NCI-H1048 (cell line): ENCODE results near the gene WAC.
"Not testable (repeated sequence)": the region's sequence is repeated elsewhere in the genome, so short reads cannot be mapped to it uniquely, and the experiment has no call there.

ENCODE experiments used
- DNase-seq: peaks from one replicate; lab custom pipeline; 2025; lab: John Stamatoyannopoulos, UW

WAC gene

GRCh38 chr10:28569506-28570159 is 36.7 kb downstream of the WAC start:
- DNase-seq, result no peak

GRCh38 chr10:28570598-28570997 is 37.7 kb downstream of the WAC start:
- no peak for DNase-seq

DNA sequence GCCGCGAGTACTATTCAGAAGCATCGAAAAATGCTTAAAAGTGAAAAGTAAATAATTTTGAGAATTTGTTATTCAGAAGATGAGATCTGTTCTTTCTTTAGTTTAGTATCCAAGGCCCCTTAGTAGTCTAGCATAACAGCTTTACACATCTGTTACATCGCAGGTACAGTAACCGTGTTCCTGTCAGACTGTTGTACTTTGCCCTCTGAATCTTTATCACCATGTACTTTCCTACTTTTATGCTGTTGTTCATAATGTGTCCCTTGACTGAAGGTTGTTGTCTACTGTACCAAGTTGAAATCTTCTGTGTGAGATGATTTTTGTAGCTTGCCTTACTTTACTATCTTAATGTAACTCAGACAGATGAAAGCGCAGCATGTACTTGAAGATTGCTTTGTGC is 38.3 kb downstream of the WAC start:
- DNase-seq, result no peak

GRCh38 chr10:28574214-28574613 is 41.3 kb downstream of the WAC start:
- not testable (repeated sequence) for DNase-seq

- DNase-seq, result no peak
These were observed 42.9 kb downstream of the WAC start for GRCh38 chr10:28575852-28576251.

DNA sequence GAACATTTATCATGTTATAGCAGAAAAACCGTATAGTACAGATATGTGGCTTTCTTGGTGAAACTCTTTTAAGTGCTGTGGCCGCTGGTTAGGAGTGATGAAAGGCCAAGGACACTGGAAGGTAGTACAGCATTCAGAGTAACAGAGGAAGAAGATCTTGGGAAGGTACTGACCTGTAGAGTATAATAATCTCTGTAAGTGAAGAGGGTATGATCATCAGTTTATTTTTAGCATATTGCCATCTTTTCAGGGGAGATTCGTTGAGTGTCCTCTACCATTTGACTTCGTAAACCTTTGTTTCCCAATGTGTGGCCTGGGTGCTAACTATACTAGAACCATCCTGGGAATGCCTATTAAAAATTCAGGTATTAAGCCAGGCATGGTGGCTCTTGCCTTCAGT is 44.6 kb downstream of the WAC start:
- DNase-seq, result no peak

- DNase-seq, result no peak
These were observed 45.5 kb downstream of the WAC start for GRCh38 chr10:28578454-28578853.

DNA sequence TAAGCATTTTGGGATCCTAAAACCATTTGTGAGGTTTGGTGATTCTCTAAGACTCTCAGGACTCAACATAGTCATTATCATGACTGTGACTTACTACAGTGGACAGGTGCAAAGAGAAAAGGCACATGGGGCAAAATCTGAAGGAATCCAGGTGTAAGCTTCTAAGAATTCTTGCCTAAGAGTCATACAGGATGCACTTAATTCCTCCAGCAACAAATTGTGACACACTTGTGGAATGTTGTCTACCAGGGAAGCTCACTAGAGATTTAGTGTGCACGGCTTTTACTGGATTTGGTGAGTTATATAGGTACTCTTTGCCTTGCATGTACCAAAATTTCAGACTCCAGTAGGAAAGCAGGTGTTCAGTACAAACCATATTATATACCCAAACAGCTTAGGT is 47.9 kb downstream of the WAC start:
- DNase-seq, result no peak

- no peak for DNase-seq
These were observed 49.0 kb downstream of the WAC start for GRCh38 chr10:28581916-28582315.

- no peak for DNase-seq
These were observed 52.2 kb downstream of the WAC start for GRCh38 chr10:28585076-28585475.

DNA sequence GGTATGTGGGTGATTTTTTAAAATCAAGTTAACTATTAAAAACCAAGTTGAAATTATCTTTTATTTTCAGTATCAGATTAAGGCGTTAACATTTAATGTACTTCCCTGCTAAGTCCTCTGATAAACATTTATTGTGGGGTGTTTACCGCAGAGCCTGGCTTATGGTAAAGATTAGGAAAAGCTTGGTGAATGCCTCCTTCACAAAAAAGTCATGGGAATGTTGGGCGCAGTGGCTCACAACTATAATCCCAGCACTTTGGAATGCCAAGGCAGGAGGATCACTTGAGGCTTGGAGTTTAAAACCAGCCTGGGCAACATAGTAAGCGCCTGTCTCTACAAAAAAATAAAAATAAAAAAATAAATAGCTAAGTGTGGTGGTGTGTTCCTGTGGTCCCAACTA is 53.3 kb downstream of the WAC start:
- no peak for DNase-seq

DNA sequence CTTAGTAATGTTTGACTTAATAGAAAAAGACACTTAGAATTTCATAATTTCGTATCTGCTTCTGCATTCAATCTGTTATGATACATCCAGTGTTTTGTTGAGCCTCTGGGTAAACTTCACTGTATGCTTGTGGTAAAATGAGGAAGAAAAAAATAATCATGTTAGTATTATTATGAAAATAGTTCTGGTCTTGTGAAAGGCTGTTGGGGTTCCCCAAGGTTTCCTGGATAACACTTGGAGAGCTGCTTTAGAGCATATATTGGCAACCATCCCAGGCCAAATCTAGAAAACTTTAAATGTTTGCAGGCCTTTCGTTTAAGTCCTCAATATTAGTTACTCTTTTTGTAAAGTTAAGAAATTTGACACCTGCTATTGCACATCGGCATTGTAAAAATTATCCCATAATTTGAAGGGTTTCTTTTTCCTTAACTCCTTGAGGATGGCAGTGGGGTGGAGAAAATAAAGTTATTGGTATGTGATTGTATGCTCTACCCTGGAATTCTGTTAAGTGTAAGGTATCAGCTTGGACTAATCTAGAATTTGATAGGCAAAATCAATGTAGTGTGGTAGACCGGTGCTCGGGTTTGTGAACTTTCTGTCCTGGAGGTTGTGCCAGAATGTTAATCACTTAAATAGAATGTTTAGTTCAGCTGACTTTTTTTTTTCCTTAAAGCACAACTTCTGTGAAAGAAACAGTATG is 54.5 kb downstream of the WAC start:
- no peak for DNase-seq

DNA sequence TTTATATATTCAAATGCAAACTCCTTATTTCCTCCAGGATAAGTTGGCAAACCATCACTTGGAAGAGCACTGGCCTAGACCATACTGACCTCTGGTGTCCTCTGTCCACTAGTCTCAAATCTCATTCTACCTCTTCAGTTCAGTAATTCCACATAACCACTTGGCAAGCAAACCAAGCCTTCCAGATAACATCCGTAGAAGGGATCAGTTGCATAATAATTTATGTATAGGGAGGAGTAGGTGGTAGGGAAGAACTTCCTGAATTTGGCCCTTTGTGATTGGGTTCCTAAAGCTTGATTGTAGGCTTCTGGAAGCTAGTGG is 55.0 kb downstream of the WAC start:
- no peak for DNase-seq

DNA sequence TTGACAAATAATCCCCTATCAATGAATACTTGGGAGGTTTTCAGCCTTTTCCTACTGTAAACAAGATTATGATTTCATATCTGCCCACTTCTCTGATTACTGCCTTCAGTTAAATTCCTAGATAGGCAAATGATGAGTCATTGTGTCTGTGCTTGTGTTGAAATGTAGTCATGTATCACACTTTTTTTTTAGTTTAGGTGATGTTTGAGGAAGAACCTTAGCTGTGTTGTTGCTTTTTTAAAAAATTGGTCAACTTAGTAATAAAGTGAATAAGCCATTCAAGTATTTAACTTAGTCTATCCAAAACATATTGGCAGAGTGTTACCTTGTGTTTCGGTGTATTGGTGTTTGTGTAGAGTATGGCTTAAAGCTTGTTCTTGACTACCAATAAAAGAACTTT is 60.0 kb downstream of the WAC start:
- no peak for DNase-seq

- no peak for DNase-seq
These were observed 60.9 kb downstream of the WAC start for GRCh38 chr10:28593811-28594210.

DNA sequence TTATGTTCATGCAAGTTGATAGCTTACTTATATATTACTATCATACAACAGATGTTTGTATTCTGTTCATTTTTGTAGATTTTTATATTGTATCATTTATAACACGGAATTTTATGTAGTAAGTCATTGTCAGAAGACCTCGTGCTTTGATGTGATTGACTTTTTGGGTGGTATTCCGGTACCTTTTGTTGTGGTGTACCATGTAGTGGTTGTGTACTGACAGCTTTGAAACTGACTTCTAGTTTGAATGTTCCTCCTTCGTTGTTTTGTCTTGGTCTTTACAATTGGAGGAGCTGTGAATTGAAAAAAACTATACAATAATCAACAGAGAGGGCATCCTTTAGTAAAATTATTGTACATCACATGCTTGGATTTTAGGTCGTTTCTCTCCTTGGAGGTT is 61.5 kb downstream of the WAC start:
- no peak for DNase-seq

DNA sequence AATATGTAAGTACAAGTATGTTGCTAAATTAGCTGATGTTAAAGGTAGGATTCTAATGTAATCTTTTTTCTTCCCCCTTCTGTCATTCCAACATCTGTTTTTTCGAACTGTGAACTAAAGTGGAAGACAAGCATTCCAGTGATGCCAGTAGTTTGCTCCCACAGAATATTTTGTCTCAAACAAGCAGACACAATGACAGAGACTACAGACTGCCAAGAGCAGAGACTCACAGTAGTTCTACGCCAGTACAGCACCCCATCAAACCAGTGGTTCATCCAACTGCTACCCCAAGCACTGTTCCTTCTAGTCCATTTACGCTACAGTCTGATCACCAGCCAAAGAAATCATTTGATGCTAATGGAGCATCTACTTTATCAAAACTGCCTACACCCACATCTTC is 62.7 kb downstream of the WAC start:
- DNase-seq, result no peak

DNA sequence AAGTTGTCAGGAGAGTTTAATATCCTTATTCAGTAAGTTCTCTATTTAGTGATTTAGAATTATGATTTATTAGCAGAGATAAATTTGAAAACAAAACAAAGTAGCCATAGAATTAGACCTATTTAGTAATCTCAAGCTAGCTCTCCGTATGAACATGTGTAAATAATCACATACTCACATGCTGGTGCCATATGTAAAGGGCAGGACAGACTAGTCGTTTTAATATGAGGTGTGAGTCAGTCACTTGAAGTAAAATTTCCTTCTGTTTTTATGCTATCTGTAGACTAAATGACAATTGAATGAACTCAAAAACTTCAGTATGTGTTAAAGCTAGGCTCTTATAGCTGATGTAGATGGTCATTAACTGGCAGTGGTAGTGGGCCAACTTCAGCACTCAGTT is 67.1 kb downstream of the WAC start:
- no peak for DNase-seq

GRCh38 chr10:28601012-28601411 is 68.1 kb downstream of the WAC start:
- no peak for DNase-seq

- no peak for DNase-seq
These were observed 71.9 kb downstream of the WAC start for GRCh38 chr10:28604567-28605536.

- no peak for DNase-seq
These were observed 73.7 kb downstream of the WAC start for GRCh38 chr10:28606568-28606967.

GRCh38 chr10:28609636-28610035 is 76.7 kb downstream of the WAC start:
- DNase-seq, result not testable (repeated sequence)

- DNase-seq, result no peak
These were observed 80.0 kb downstream of the WAC start for GRCh38 chr10:28612877-28613276.
